ENCODE measurements around the gene GRK5.

The GRK5 gene

GRCh38 chr10:119388849-119389345 lies 181.5 kb downstream of the GRK5 start:
- H3K27ac ChIP-seq (ENCODE audit: low read depth, low read length): no peak overlapping the region
- H3K9me3 ChIP-seq (ENCODE audit: control insufficient read depth, insufficient read depth, low read length): no peaks in the 10 kb centered on the region
- no peaks in the 10 kb centered on the region for H3K27me3 ChIP-seq (ENCODE audit: control insufficient read depth, insufficient read depth, low read length)
- H3K4me1 ChIP-seq (ENCODE audit: control insufficient read depth, insufficient read depth, low read length): no peaks in the 10 kb centered on the region
- no peaks in the 10 kb centered on the region for H3K36me3 ChIP-seq (ENCODE audit: control insufficient read depth, insufficient read depth, low read length)
- H3K4me3 ChIP-seq (ENCODE audit: low read depth, low read length): no peak overlapping the region
- H3K9ac ChIP-seq (ENCODE audit: low read depth, low read length): no peak overlapping the region

DNA sequence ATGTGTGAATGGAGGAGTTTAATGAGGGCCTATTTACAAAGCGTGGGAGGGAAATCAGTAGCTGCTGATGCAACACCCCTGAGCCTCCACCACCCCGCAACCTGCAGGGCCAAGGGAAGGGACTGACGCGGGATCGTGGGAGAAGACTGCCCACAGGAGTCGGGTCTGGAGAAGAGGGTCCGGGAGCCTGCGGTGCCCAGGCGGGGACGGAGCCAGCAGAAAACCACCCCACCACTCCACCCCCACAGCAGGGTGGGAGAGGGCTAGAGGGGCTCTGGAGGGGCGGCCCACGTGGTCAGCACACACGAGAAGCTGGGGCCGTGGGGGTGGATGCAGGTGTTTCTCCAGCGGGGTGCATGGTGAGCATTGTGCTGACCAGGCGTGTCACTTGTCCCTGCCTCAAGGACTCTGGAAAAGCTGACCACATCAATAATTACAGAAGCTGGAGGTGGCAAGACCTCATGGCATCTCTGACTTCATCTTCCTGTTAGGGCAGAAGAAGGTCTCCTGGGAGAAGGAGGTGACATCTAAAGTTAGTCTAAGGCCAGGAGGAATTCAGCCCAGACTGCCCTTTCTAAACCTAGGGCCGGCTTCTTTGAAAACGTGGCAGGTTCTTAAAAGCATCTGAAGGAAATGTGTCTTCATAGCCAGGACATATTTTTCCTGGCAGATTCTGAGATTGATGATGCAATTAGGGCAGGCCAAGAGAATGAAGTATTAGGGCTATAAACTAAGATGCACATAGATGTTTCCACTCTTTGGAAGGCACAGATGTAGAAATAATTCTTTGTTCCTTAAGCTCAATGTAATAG lies 184.3 kb downstream of the GRK5 start:
- H3K9ac ChIP-seq (ENCODE audit: low read depth, low read length): no peak overlapping the region
- no peaks in the 10 kb centered on the region for H3K4me1 ChIP-seq (ENCODE audit: control insufficient read depth, insufficient read depth, low read length)
- no peaks in the 10 kb centered on the region for H3K36me3 ChIP-seq (ENCODE audit: control insufficient read depth, insufficient read depth, low read length)
- no peaks in the 10 kb centered on the region for H3K27me3 ChIP-seq (ENCODE audit: control insufficient read depth, insufficient read depth, low read length)
- no peak overlapping the region for H3K27ac ChIP-seq (ENCODE audit: low read depth, low read length)
- no peak overlapping the region for H3K4me3 ChIP-seq (ENCODE audit: low read depth, low read length)
- H3K9me3 ChIP-seq (ENCODE audit: control insufficient read depth, insufficient read depth, low read length): no peaks in the 10 kb centered on the region

GRCh38 chr10:119393019-119393418 lies 185.6 kb downstream of the GRK5 start:
- no peaks in the 10 kb centered on the region for H3K9me3 ChIP-seq (ENCODE audit: control insufficient read depth, insufficient read depth, low read length)
- H3K9ac ChIP-seq (ENCODE audit: low read depth, low read length): no peak overlapping the region
- H3K36me3 ChIP-seq (ENCODE audit: control insufficient read depth, insufficient read depth, low read length): no peaks in the 10 kb centered on the region
- no peaks in the 10 kb centered on the region for H3K4me1 ChIP-seq (ENCODE audit: control insufficient read depth, insufficient read depth, low read length)
- H3K27ac ChIP-seq (ENCODE audit: low read depth, low read length): no peak overlapping the region
- H3K27me3 ChIP-seq (ENCODE audit: control insufficient read depth, insufficient read depth, low read length): no peaks in the 10 kb centered on the region
- H3K4me3 ChIP-seq (ENCODE audit: low read depth, low read length): no peak overlapping the region

- Histone ChIP-seq H3K4me3 (ENCODE audit: low read depth, low read length) (no peak overlapping the region), H3K36me3 (ENCODE audit: control insufficient read depth, insufficient read depth, low read length) (no peaks in the 10 kb centered on the region), H3K4me1 (ENCODE audit: control insufficient read depth, insufficient read depth, low read length) (no peaks in the 10 kb centered on the region), H3K27me3 (ENCODE audit: control insufficient read depth, insufficient read depth, low read length) (no peaks in the 10 kb centered on the region), H3K9me3 (ENCODE audit: control insufficient read depth, insufficient read depth, low read length) (no peaks in the 10 kb centered on the region), H3K27ac (ENCODE audit: low read depth, low read length) (no peak overlapping the region), H3K9ac (ENCODE audit: low read depth, low read length) (no peak overlapping the region)
Observed at GRCh38 chr10:119393421-119393820, 186.1 kb downstream of the GRK5 start.

GRCh38 chr10:119393845-119394244 lies 186.5 kb downstream of the GRK5 start:
- Histone ChIP-seq H3K9me3 (ENCODE audit: control insufficient read depth, insufficient read depth, low read length) (no peaks in the 10 kb centered on the region), H3K36me3 (ENCODE audit: control insufficient read depth, insufficient read depth, low read length) (no peaks in the 10 kb centered on the region), H3K27ac (ENCODE audit: low read depth, low read length) (no peak overlapping the region), H3K27me3 (ENCODE audit: control insufficient read depth, insufficient read depth, low read length) (no peaks in the 10 kb centered on the region), H3K4me3 (ENCODE audit: low read depth, low read length) (no peak overlapping the region), H3K9ac (ENCODE audit: low read depth, low read length) (no peak overlapping the region), H3K4me1 (ENCODE audit: control insufficient read depth, insufficient read depth, low read length) (no peaks in the 10 kb centered on the region)

- no peak overlapping the region for H3K27ac ChIP-seq (ENCODE audit: low read depth, low read length)
Observed at GRCh38 chr10:119394657-119395279, 187.4 kb downstream of the GRK5 start.

DNA sequence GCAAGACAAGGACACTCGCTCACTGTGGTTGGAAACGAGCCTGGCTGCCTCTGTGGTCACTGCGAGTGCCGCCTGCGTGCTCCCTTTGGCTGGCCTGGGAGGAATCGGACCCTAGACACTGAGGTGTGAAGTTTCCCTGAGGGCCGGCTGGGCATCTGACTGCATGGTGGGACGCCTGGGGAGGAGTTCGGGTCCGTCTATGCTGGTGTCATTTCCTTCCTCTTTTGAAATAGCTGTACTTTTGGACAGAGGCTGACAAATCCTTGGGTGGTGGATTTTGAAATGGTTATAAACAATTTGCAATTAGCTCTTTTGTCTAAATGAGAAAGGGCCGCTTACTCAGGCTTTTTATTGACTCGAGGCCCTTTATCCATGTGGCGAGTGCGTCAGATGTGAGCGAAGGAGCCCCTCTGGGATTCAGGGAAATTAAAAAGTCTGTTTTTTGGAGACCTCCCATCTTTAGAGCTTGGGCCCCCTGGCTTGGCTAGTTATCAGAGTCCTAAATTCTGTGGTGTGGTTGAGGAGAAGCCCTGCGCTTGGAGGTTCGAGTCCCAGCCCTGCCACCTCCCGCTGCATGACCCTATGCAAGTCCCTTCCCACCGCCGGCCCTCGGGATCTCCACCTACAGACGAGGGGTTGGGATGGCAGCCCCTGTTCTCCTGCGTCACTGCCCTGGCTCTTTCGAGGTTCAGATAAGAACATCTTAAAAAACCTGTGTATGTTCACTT lies 188.1 kb downstream of the GRK5 start:
- Histone ChIP-seq H3K9me3 (ENCODE audit: control insufficient read depth, insufficient read depth, low read length) (no peaks in the 10 kb centered on the region), H3K27me3 (ENCODE audit: control insufficient read depth, insufficient read depth, low read length) (no peaks in the 10 kb centered on the region), H3K4me3 (ENCODE audit: low read depth, low read length) (no peak overlapping the region), H3K4me1 (ENCODE audit: control insufficient read depth, insufficient read depth, low read length) (no peaks in the 10 kb centered on the region), H3K9ac (ENCODE audit: low read depth, low read length) (no peak overlapping the region), H3K36me3 (ENCODE audit: control insufficient read depth, insufficient read depth, low read length) (no peaks in the 10 kb centered on the region), H3K27ac (ENCODE audit: low read depth, low read length) (no peak overlapping the region)

More at GRCh38 chr10:119394657-119395279, 187.4 kb downstream of the GRK5 start:
- no peaks in the 10 kb centered on the region for H3K4me1 ChIP-seq (ENCODE audit: control insufficient read depth, insufficient read depth, low read length)
- H3K4me3 ChIP-seq (ENCODE audit: low read depth, low read length): no peak overlapping the region
- H3K36me3 ChIP-seq (ENCODE audit: control insufficient read depth, insufficient read depth, low read length): no peaks in the 10 kb centered on the region
- H3K9ac ChIP-seq (ENCODE audit: low read depth, low read length): no peak overlapping the region
- H3K9me3 ChIP-seq (ENCODE audit: control insufficient read depth, insufficient read depth, low read length): no peaks in the 10 kb centered on the region
- H3K27me3 ChIP-seq (ENCODE audit: control insufficient read depth, insufficient read depth, low read length): no peaks in the 10 kb centered on the region

- Histone ChIP-seq H3K4me3 (ENCODE audit: low read depth, low read length) (no peak overlapping the region), H3K36me3 (ENCODE audit: control insufficient read depth, insufficient read depth, low read length) (no peaks in the 10 kb centered on the region), H3K27ac (ENCODE audit: low read depth, low read length) (no peak overlapping the region), H3K4me1 (ENCODE audit: control insufficient read depth, insufficient read depth, low read length) (no peaks in the 10 kb centered on the region), H3K9ac (ENCODE audit: low read depth, low read length) (no peak overlapping the region), H3K27me3 (ENCODE audit: control insufficient read depth, insufficient read depth, low read length) (no peaks in the 10 kb centered on the region), H3K9me3 (ENCODE audit: control insufficient read depth, insufficient read depth, low read length) (no peaks in the 10 kb centered on the region)
Observed at GRCh38 chr10:119396008-119396708, 188.8 kb downstream of the GRK5 start.

DNA sequence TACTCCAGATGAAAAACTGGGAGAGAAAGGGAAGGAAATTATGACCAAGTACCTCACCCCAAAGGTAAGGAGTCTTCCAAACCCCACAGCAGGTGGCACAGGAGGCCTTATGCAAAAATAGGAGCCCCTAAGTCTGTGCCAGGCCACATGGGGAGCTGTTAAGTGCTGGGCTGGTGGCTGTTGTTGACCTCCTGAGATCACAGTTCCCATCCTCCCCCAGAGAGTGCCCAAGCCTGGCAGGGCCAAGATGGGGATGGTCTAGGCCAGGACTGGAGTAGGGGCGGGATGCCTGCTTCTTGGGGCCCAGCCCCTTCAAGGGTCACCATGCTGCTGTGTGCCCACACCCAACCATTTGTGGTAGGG lies 189.3 kb downstream of the GRK5 start:
- Histone ChIP-seq H3K4me3 (ENCODE audit: low read depth, low read length) (no peak overlapping the region), H3K9ac (ENCODE audit: low read depth, low read length) (no peak overlapping the region), H3K27me3 (ENCODE audit: control insufficient read depth, insufficient read depth, low read length) (no peaks in the 10 kb centered on the region), H3K27ac (ENCODE audit: low read depth, low read length) (no peak overlapping the region), H3K4me1 (ENCODE audit: control insufficient read depth, insufficient read depth, low read length) (no peaks in the 10 kb centered on the region), H3K36me3 (ENCODE audit: control insufficient read depth, insufficient read depth, low read length) (no peaks in the 10 kb centered on the region), H3K9me3 (ENCODE audit: control insufficient read depth, insufficient read depth, low read length) (no peaks in the 10 kb centered on the region)

GRCh38 chr10:119397416-119397815 lies 190.0 kb downstream of the GRK5 start:
- H3K4me3 ChIP-seq (ENCODE audit: low read depth, low read length): no peak overlapping the region
- H3K9me3 ChIP-seq (ENCODE audit: control insufficient read depth, insufficient read depth, low read length): no peaks in the 10 kb centered on the region
- no peaks in the 10 kb centered on the region for H3K4me1 ChIP-seq (ENCODE audit: control insufficient read depth, insufficient read depth, low read length)
- no peak overlapping the region for H3K27ac ChIP-seq (ENCODE audit: low read depth, low read length)
- no peaks in the 10 kb centered on the region for H3K27me3 ChIP-seq (ENCODE audit: control insufficient read depth, insufficient read depth, low read length)
- H3K36me3 ChIP-seq (ENCODE audit: control insufficient read depth, insufficient read depth, low read length): no peaks in the 10 kb centered on the region
- H3K9ac ChIP-seq (ENCODE audit: low read depth, low read length): no peak overlapping the region
